ENCODE results near the gene COL27A1. TPM values are rescaled to one million over a fixed set of nuclear protein-coding genes. Genes with fewer than 3 reads are reported as not detected.
A peak's percentile ranks its signal among the peaks of the same experiment; 100 is the strongest.

Gene COL27A1
- total and polyA plus RNA-seq, 2 donors (not counting 3 experiments of a cell fraction or from before 2014, with no cell fraction given) = 14.7 to 49.1 TPM

DNA sequence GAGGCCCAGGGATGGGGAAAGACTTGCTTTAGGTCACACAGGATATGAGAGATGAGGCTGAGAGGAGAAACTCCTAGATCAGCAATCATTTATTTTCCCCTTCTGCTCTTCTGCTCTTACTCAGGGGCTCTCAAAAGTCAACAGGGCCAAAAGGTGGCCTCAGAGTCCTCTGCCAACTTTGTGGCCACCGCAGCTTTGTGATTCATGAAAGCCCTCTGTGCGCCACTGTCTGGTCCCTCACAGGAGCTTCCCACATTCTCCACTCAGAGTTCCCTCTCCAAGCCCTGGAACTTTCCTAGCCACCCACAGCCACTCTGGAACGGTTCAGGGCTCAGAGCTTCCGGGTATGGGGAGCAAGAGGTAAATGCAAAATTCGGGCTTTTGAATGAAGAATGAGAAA lies 82.4 kb downstream of the COL27A1 start:
- no peaks in the 10 kb centered on the region for H3K9me1 ChIP-seq (replicated peaks; ENCODE audit: control insufficient read depth, extremely low read depth, insufficient read depth, low read length)
- no TSS peak for BruUV-seq (replicated peaks)
- DNase-seq (ENCODE audit: low read depth, low spot score) (no peak), FAIRE-seq (no peak)
- no peaks in the 10 kb centered on the region for H3K27me3 ChIP-seq (ENCODE audit: control insufficient read depth in 2 of 2, insufficient read depth in 2 of 2, low read length in 2 of 2)
- no peak overlapping the region for H3K4me2 ChIP-seq (ENCODE audit: insufficient read depth, low read length)
- no peaks in the 10 kb centered on the region for H4K20me1 ChIP-seq (replicated peaks; ENCODE audit: control insufficient read depth, extremely low read depth, insufficient read depth, low read length)
- H2AFZ ChIP-seq (ENCODE audit: low read depth, low read length) = no peak overlapping the region
- dilution Hi-C loops (cut with MboI; ENCODE audit: extremely low pct_ligation_motif_present, low sequenced_read_pairs) (no loop called here), intact Hi-C loops (cut with micrococcal nuclease) (loop anchor here (5.0 kb wide), 1 partner anchor 50 kb away; no protein-coding TSS in a partner anchor)
- ChIA-PET POLR2A (no interaction called here), CTCF (interaction anchor here (0.8 to 3.7 kb wide), 6 partner anchors 15 to 155 kb away, joined by 3 to 37 read pairs (median 14); partner anchors contain the start of gene COL27A1)
- H3K79me2 ChIP-seq (ENCODE audit: control insufficient read depth, insufficient read depth, low read length) = no peaks in the 10 kb centered on the region
- H3K4me3 ChIP-seq (replicated peaks in 1 of 3; ENCODE audit: insufficient read depth in 1 of 3, low read depth in 1 of 3, low read length in 3 of 3) = no peak overlapping the region
- H3K9me3 ChIP-seq (replicated peaks; ENCODE audit: control insufficient read depth, insufficient read depth, low read length) = no peaks in the 10 kb centered on the region
- TF ChIP-seq GATA2 (IDR thresholded peaks at IDR 0.05; ENCODE audit: insufficient read depth, insufficient read length, low read depth, low read length) = no peak
- TF ChIP-seq JUN (IDR thresholded peaks at IDR 0.05; ENCODE audit: borderline replicate concordance, insufficient read depth, insufficient read length, low read depth) = no peak
- TF ChIP-seq, protein P1, sequence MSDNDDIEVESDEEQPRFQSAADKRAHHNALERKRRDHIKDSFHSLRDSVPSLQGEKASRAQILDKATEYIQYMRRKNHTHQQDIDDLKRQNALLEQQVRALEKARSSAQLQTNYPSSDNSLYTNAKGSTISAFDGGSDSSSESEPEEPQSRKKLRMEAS (IDR thresholded peaks at IDR 0.05; ENCODE audit: insufficient read depth, insufficient read length) = no peak
- no peak for TF ChIP-seq FOS (IDR thresholded peaks at IDR 0.05; ENCODE audit: borderline replicate concordance, insufficient read depth, low read length)
- TF ChIP-seq EZH2 (IDR thresholded peaks at IDR 0.05; ENCODE audit: borderline replicate concordance, low read depth, low read length, severe bottlenecking) = no peak
- peaks cover 8% of the 10 kb centered on the region for H3K4me1 ChIP-seq (ENCODE audit: control insufficient read depth, extremely low read depth, insufficient read depth, low read length)
- no peak overlapping the region for H3K27ac ChIP-seq (ENCODE audit: insufficient read depth, low read depth, low read length)
- no peak overlapping the region for H3K9ac ChIP-seq (replicated peaks; ENCODE audit: extremely low read depth, insufficient read depth, low read length)
- peaks cover 0 to 6% of the 10 kb centered on the region in 2 experiments for H3K36me3 ChIP-seq (ENCODE audit: control insufficient read depth in 2 of 2, extremely low read depth in 1 of 2, insufficient read depth in 2 of 2, low read length in 2 of 2)

DNA sequence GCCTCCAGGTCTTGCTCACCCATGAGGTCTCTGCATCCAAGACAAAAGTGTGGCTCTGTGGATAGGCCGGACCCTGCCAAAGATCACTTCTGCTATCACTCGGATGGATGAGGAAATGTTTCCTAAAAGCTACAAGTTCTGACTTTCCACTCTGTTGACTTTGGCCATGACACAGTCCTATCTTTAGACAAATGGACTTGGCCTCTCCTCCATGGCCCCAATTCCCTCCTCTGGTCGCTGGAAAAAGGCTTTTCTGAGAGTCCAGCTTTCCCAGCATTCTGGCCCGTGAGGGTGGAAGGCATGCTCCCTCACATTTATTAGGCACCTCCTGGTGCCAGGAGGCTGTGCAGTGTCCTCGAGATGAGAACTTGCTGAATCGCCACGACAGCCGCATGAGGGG lies 83.1 kb downstream of the COL27A1 start:
- CTCF ChIA-PET = interaction anchor here (0.8 to 3.7 kb wide), 23 partner anchors 8 to 156 kb away, joined by 3 to 37 read pairs (median 5); partner anchors contain the start of gene COL27A1
- dilution Hi-C loops (cut with MboI; ENCODE audit: extremely low pct_ligation_motif_present, low sequenced_read_pairs) (no loop called here), intact Hi-C loops (cut with micrococcal nuclease) (loop anchor here (5.0 kb wide), 1 partner anchor 49 kb away; no protein-coding TSS in a partner anchor)
- peaks cover 8% of the 10 kb centered on the region for H3K4me1 ChIP-seq (ENCODE audit: control insufficient read depth, extremely low read depth, insufficient read depth, low read length)
- POLR2A ChIA-PET = no interaction called here
- FAIRE-seq (peak; percentile 56), DNase-seq (ENCODE audit: low read depth, low spot score) (peak; percentile 16)
- H3K79me2 ChIP-seq (ENCODE audit: control insufficient read depth, insufficient read depth, low read length) = no peaks in the 10 kb centered on the region
- H3K36me3 ChIP-seq (ENCODE audit: control insufficient read depth in 2 of 2, extremely low read depth in 1 of 2, insufficient read depth in 2 of 2, low read length in 2 of 2) = peaks cover 0 to 6% of the 10 kb centered on the region in 2 experiments
- BruUV-seq (replicated peaks) = no TSS peak
- H3K27me3 ChIP-seq (ENCODE audit: control insufficient read depth in 2 of 2, insufficient read depth in 2 of 2, low read length in 2 of 2) = no peaks in the 10 kb centered on the region
- H3K27ac ChIP-seq (ENCODE audit: insufficient read depth, low read depth, low read length) = no peak overlapping the region
- no peak overlapping the region for H2AFZ ChIP-seq (ENCODE audit: low read depth, low read length)
- H3K4me3 ChIP-seq (replicated peaks in 1 of 3; ENCODE audit: insufficient read depth in 1 of 3, low read depth in 1 of 3, low read length in 3 of 3) = no peak overlapping the region
- no peak overlapping the region for H3K4me2 ChIP-seq (ENCODE audit: insufficient read depth, low read length)
- no peaks in the 10 kb centered on the region for H4K20me1 ChIP-seq (replicated peaks; ENCODE audit: control insufficient read depth, extremely low read depth, insufficient read depth, low read length)
- no peak overlapping the region for H3K9ac ChIP-seq (replicated peaks; ENCODE audit: extremely low read depth, insufficient read depth, low read length)
- no peaks in the 10 kb centered on the region for H3K9me3 ChIP-seq (replicated peaks; ENCODE audit: control insufficient read depth, insufficient read depth, low read length)
- H3K9me1 ChIP-seq (replicated peaks; ENCODE audit: control insufficient read depth, extremely low read depth, insufficient read depth, low read length) = no peaks in the 10 kb centered on the region
- no peak for TF ChIP-seq JUN (IDR thresholded peaks at IDR 0.05; ENCODE audit: borderline replicate concordance, insufficient read depth, insufficient read length, low read depth)
- TF ChIP-seq POLR2A (IDR thresholded peaks at IDR 0.05; ENCODE audit: low read depth, low read length) = no peak
- TF ChIP-seq FOS (IDR thresholded peaks at IDR 0.05; ENCODE audit: borderline replicate concordance, insufficient read depth, low read length) = no peak
- no peak for TF ChIP-seq MYC (IDR thresholded peaks at IDR 0.05; ENCODE audit: low read depth, low read length)
- TF ChIP-seq, protein P2, sequence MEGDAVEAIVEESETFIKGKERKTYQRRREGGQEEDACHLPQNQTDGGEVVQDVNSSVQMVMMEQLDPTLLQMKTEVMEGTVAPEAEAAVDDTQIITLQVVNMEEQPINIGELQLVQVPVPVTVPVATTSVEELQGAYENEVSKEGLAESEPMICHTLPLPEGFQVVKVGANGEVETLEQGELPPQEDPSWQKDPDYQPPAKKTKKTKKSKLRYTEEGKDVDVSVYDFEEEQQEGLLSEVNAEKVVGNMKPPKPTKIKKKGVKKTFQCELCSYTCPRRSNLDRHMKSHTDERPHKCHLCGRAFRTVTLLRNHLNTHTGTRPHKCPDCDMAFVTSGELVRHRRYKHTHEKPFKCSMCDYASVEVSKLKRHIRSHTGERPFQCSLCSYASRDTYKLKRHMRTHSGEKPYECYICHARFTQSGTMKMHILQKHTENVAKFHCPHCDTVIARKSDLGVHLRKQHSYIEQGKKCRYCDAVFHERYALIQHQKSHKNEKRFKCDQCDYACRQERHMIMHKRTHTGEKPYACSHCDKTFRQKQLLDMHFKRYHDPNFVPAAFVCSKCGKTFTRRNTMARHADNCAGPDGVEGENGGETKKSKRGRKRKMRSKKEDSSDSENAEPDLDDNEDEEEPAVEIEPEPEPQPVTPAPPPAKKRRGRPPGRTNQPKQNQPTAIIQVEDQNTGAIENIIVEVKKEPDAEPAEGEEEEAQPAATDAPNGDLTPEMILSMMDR (IDR thresholded peaks at IDR 0.05; ENCODE audit: extremely low read depth in 1 of 2, insufficient read depth in 1 of 2, low read depth in 1 of 2, low read length in 2 of 2) = no peak
- TF ChIP-seq, protein P1 (IDR thresholded peaks at IDR 0.05; ENCODE audit: insufficient read depth, insufficient read length) = no peak

All from endothelial cell of umbilical vein (primary cell).